GM19455 (cell line): ENCODE measurements around the gene NUMB.
"Not testable (repeated sequence)": the region's sequence is repeated elsewhere in the genome, so short reads cannot be mapped to it uniquely, and the experiment has no call there.

Source experiments
- ATAC-seq: cut with Tn5 transposase; IDR thresholded peaks from one replicate; pipeline ENCODE4 v1.9.1; 2021; ENCODE audit not compliant: unreplicated experiment

NUMB gene

GRCh38 chr14:73423092-73423491, 35.3 kb downstream of the NUMB start:
- ATAC-seq, result not testable (repeated sequence)

- no peak for ATAC-seq
Observed at GRCh38 chr14:73422515-73422914, 35.8 kb downstream of the NUMB start.

- no peak for ATAC-seq
Observed at GRCh38 chr14:73418227-73418626, 40.1 kb downstream of the NUMB start.

DNA sequence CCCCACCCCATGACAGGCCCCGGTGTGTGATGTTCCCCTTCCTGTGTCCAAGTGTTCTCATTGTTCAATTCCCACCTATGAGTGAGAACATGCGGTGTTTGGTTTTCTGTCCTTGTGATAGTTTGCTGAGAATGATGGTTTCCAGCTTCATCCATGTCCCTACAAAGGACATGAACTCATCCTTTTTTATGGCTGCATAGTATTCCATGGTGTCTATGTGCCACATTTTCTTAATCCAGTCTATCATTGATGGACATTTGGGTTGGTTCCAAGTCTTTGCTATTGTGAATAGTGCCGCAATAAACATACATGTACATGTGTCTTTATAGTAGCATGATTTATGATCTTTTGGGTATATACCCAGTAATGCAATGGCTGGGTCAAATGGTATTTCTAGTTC, 52.1 kb downstream of the NUMB start:
- ATAC-seq, result not testable (repeated sequence)

DNA sequence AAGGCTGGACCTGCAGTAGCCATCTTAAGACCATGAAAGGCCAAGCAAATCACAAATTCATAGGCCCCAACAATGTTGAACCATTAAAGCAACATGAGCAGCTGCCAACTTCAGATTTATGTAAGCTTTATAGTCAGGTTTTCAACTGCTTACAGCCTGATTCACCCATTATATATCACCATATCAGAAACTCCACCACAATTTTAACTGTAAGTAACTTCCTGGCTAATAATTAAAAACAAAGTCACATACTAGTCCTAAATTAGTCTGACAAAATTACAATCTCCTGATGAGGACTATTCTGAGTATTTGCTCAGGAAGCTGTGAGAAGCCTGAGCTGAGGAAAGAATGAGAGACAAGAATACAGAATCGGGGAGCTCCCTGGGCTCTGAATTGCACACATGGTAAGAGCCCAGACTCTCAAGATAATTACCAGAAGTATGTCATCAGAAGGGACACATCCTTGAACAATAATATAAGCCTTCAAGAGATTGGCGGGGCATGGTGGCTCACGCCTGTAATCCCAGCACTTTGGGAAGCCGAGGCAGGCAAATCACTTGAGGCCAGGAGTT, 55.1 kb downstream of the NUMB start:
- ATAC-seq, result no peak

GRCh38 chr14:73402579-73402978, 55.8 kb downstream of the NUMB start:
- ATAC-seq, result no peak

DNA sequence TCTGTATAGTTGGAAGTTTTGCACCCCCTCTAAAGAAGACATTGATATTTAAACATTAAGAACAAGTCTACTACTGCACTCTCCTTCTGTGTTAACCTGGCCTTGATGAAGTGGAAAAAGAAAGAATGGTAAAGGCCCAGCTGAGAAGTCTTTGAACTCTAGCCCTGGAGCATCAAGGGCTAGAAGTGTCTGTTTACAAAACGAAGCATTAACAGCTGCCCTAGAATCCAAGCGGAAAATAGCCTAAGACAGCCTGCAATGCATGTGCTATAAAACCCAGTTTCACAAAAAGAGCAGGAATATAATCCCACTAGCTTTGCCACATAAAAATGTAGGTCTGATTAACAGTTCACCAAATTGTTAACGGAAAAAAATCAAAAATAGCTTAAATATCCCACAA, 60.5 kb downstream of the NUMB start:
- no peak for ATAC-seq

GRCh38 chr14:73394317-73394716, 64.0 kb downstream of the NUMB start:
- ATAC-seq, result no peak

DNA sequence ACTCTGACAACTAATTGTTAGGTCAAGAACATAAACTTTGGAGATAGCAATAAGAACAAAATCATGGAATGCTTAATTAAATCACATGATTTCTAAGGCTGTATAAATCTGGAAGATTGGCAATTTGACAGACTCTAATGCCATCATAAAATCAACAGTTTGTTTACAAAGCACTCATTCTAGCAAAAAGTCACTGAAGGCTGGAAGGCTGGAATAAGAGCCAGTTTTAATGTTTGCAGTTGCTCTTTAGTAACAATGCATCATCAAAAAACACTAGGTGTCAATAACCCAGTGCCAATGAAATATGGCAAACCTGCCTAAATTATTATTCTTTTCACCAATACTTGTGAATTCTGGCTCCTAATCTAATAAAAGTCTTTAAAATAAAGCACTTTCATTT, 65.0 kb downstream of the NUMB start:
- ATAC-seq, result no peak

DNA sequence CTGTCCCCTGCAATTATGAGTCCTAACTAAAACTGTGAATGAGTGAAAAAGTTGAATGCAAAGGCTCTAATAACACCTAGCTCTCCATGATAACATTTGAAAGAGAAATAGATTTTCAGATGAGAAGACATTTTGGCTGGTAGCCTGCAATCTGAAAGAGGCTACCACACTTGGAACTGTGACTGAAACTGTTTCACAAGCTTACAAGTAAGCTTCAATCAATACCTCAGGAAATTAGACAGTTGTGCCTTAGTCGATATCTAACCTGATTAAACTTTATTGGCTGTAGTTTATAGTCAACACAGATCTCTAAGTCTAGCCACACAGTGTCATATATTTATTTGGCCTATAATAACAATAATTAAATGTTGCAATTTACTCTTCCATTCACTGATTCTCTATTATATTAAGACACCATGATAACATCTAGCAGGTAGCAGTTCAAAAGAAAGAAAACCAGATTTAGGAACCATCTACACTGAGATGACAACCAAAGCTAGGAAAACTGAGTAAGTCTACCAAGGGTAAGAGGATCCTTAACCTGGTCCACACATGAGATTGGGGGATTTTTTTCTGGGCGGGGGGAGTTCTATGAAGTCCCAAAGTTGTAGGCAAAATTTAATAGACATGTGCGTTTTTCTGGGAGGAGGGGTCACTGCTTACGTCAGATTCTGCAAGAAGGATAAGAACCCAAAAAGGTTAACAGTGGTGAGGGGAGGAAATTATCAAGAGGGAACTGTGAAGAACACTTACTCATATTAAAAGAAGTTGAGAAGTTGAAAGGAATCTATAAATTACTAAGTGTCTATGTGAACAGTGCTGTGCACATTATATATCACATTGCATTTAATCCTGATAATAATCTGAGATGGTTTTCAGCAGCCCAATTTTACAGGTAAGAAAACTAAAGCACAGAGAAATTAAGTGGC, 65.8 kb downstream of the NUMB start:
- ATAC-seq, result no peak

DNA sequence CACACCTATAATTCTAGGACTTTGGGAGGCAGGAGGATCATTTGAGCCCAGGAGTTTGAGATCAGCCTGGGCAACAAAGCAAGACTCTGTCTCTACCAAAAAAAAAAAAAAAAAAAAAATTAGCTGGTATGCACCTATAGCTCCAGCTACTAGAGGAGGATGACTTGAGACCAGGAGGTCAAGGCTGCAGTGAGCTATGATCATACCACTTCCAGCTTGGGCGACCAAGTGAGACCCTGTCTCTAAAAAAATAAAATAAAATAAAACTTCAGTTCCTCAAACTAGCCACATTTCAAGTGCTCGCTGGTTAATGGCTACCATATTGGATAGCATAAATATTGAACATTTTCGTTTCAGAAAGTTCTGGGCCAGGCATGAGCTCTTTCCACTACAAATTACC, 70.5 kb downstream of the NUMB start:
- ATAC-seq, result not testable (repeated sequence)

DNA sequence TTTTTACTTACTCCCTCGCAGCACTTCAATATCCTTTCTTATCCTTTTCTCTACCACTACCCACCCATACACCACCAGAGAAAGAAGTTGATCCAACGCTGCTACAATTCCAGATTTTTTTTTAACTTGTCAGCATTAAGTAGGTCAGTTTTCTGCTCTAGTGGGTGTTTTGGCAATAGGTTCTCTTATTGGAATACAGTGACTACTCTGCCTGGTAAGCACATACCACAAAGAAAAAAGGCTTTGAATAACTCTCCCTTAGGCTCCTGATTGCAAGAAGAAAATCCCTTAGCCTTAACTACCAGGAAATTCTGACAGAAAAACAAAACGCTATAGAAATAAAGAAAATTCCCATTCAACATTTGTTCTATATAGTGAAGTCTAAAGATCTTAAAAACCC, 72.0 kb downstream of the NUMB start:
- no peak for ATAC-seq

DNA sequence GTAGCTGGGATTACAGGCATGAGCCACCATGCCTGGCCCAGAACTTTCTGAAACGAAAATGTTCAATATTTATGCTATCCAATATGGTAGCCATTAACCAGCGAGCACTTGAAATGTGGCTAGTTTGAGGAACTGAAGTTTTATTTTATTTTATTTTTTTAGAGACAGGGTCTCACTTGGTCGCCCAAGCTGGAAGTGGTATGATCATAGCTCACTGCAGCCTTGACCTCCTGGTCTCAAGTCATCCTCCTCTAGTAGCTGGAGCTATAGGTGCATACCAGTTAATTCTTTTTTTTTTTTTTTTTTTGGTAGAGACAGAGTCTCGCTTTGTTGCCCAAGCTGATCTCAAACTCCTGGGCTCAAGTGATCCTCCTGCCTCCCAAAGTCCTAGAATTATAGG, 73.3 kb downstream of the NUMB start:
- not testable (repeated sequence) for ATAC-seq

GRCh38 chr14:73383356-73383755, 75.0 kb downstream of the NUMB start:
- ATAC-seq, result no peak

DNA sequence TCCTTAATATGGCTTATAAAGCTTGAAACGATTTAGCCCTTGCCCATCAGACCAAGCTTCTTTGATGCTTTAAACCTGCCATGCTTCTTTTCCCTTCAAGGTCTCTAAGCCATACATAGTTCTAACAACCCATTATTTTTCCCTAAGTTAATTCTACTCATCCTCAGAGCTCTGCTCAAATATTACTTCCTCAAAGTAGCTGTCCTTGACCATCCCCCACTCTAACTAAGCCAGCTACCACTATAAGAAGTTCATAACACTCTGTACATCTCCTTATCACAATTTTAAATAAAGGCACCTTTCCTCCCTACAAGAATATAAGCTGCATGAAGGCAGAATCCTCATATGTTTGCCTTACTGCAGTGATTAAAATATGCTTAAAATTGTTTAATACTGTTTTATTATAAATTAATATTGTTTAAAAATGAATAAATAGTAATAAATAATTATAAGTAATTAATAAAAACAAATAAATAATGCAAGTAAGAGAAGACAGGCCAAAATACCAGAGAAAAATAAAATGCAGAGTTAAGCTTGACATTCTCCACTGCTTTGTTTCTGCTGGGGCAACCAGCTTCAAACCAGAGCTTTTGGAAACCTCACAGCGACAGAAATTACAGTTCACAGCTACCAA, 76.8 kb downstream of the NUMB start:
- no peak for ATAC-seq

GRCh38 chr14:73376585-73376984, 81.8 kb downstream of the NUMB start:
- ATAC-seq, result no peak

- ATAC-seq, result no peak
Observed at GRCh38 chr14:73375861-73376260, 82.5 kb downstream of the NUMB start.

GRCh38 chr14:73374218-73374617, 84.1 kb downstream of the NUMB start:
- ATAC-seq, result no peak

- ATAC-seq, result no peak
Observed at GRCh38 chr14:73372529-73372928, 85.8 kb downstream of the NUMB start.

- ATAC-seq, result no peak
Observed at GRCh38 chr14:73370561-73370960, 87.8 kb downstream of the NUMB start.

DNA sequence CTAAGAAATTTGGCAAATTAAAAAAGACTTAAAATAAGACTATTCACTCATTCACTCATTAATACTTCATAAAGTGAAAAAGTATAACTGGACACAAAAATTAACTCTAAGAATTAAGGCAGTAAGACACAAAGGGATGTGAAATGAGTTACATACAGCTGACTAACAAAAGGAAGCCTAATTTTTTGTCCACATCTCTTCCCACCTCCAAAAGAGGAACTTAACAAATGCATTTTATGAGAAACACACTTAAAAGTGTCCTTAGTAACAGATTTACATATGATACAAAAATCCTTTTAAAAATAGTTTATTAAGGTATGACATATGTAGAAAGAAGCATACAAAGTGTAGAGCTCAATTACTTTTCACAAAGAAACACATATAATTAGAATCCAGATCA, 88.9 kb downstream of the NUMB start:
- ATAC-seq, result no peak

DNA sequence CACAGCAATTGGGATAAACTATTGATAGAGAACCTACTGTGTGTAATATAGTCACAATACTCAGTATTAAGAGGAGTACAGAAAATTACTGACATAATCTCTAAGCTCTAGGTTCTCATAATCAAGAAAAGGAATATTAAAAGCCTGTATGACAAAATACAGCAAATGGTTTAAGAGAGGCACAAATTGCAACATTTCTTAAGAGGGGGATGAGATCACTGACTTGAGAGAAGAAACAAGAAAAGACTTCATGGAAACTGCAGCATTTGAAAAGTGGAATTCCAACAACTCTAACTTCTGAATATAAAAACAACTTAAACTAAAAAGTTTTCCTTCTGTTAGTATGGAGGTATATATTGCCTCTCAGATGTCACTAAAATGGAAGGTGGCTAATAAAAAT, 89.7 kb downstream of the NUMB start:
- ATAC-seq, result no peak
